HG02642 (cell line): ENCODE measurements around the gene C18orf32.
"Not testable (repeated sequence)": the region's sequence is repeated elsewhere in the genome, so short reads cannot be mapped to it uniquely, and the experiment has no call there.

Source experiments
- ATAC-seq: cut with Tn5 transposase; IDR thresholded peaks from one replicate; pipeline ENCODE4 v1.9.1; 2021; ENCODE audit warnings: mild to moderate bottlenecking; ENCODE audit not compliant: unreplicated experiment, poor library complexity

Gene C18orf32

DNA sequence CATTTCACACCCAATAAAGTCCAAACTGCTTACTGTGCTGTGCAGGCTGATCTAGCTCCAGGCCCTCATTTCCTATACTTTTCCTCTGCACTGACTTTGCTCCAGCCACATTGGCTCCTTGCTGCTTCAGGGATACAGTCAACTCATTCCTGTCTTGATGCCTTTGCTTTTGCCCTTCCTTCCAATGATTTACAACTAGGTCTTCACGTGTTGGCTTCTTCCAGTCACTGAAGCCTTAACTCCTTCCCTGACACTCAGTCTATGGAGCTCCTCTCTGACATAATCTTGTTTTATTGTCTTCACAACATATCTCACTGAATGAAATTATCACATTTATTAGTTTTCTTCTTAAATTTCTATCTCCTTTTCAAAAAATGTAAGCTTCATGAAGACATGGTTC, 16.9 kb upstream of the C18orf32 start:
- no peak for ATAC-seq

DNA sequence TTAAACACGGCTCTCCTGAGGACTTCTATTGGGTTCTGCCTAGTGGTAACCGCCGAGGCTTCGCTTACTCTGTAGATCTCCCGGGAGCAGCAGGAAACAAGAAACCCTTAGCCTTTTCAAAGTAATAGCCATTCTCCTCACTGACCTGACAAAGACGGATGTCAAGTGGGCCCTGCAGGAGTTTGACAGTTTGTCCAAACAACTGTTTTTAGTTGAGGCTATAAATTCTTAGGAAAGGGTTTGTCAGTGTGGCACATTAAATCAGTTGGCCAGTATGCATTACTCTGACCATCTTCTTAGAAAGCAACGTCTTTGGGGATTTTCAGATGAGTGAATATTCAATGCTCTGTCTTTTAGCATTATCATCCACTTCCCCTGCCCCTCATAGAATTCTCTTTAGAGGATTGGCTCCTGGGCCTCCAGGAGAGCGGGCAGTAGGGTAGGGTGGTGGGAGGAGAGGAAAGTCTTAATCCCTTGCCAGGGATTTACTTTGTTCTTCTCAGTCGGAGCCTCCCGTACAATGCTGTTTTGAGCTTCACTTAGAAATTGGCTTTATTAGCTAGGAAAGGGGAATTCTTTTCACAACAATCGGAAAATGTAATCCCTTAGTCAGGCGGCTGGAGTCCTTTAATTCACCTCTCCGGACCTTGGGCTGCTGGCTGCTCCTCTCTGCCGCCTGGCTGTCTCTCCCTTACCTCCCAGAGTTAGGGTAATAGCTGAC, 13.3 kb upstream of the C18orf32 start:
- ATAC-seq = no peak

DNA sequence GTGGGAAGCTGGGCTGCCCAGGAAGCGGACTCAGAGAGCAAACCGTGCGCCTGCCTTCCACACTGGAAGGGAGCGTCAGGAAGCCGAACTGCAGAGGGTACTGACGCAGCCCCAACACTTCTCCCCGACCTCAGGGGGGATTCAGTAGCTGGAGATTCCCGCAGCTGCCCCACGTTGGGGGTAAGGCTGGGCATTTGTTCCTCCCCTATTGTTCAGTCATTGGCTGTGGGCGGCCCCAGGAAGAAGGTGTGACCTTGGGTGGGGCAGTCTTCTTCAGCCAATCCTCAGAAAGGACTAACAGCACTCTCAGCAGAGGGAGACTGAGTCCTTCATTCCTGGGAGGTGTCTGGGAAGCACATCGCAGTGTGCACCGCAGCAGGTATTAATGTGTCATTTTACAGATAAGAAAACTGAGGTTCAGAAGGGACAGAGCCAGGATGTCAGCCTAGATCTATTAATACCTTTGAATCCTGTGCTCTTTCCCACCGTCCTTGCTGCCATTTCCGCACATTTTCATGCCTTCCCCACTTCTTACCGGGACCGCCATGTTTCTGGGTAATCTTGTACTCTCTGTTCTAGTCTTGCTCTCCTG, 12.1 kb upstream of the C18orf32 start:
- ATAC-seq = no peak

DNA sequence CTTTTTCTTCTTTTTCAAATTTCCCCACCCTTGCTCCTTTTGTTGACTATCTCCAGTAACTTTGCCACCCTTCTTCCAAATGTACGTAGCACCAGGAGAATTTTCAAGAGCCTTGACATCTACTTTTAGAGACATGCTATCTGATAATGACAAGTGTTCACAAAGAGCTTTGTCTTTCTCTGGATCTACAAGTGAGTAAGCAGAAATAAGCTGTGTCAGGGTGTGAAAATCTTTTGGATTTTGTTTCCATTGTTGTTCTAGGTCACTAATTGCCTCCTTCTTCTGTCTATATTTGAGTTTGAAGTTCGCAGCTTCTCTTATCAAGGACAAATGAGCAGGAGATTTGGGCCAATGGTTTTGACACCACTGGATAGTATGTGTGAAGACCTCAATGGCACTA, 8.4 kb upstream of the C18orf32 start:
- no peak for ATAC-seq

DNA sequence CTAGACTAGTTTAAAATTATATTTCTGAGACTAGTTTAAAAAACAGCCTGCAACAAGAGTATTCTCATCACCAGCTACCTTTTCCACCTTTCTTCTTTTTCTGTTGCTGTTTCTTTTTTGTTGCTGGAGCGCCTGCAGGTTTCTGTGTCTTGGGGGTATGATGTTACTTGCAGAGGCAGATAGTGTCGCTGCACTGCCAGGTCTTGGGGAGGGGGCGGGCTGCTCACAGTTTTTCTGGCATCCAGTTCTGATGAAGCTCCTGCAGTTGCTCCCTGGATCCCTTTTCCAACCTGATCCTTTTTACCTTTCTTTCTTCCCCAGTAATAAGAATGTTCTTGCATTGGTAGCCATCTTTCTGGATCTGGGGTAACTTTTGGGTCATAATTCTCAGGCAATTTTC, 8.0 kb upstream of the C18orf32 start:
- ATAC-seq = no peak

DNA sequence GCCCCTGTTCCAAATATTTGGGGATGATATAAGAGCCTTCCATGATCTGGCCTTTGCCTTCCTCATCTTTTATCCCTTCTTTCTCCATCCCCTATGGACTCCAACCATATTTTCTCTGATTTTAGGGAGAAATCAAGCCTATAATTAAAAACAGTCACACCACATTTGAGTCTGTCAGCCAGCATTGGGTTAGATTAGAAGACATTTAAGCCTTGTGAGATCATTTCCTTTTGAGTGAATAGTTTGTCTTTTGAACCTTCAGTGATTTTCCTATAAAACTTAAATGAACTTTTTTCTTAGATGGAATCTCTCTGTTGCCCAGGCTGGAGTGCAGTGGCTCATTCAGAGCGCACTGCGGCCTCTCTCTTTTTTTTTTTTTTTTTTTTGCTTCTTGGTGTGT, 7.6 kb upstream of the C18orf32 start:
- ATAC-seq = no peak

DNA sequence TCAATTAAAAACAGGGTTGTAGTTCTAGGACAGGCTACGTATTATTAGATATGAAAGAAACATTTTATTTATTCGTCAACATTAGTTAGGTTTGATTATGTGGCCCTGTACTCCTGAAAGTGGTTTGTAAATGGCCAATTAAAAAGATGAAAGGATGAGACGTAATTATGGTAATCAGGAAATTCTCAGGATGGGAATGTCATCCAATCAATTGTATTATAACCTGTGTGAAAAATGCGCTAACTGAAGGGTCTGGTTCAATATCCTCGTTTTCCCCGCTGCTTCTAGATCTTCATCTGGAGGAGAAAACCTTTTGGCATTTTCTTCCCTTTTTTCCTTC, 5.6 kb upstream of the C18orf32 start:
- no peak for ATAC-seq

DNA sequence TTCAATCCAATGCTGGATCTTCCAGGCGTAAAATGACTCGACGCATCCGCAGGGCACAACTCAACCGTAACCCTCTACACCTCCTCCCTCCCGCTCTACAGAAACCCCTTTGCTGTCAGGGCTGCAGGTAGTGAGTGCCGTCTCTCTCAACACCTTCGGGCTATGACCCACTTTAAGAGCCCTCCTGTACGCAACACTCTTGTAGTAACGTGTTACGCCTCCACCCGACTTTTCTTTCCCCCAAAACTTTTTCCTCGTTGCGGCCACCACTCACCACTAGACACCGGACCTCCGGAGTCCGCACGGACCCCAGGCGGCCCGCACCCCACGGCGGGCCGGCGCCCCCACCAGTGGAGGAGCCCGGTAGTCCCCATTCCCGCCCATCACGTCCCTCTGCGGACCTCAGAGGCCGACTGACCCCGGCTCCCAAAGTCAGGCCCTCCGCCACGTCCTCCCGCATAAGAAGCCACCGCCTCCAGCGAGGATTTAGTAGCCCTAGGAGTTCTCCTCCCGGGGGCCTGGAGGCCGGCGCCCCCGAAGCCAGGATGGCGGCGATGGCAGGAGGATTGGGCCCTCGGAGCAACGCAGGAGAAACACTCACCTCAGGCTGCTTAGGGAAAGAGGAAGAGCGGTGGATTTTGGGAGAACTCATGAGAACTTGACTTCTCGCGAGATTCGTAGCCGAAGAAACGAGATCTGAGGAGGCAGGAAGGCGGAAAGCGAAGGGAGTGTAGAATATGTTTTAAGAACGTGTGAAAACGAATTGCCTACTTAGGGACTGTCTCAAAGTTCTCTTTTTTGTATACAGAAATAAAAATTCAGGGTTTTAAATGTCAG, 5.0 kb upstream of the C18orf32 start, which contains the start of gene RPL17:
Gene RPL17, minus strand, starts transcription at position 609 of the 837 bp plus-strand sequence.
- ATAC-seq = peak; percentile 75

DNA sequence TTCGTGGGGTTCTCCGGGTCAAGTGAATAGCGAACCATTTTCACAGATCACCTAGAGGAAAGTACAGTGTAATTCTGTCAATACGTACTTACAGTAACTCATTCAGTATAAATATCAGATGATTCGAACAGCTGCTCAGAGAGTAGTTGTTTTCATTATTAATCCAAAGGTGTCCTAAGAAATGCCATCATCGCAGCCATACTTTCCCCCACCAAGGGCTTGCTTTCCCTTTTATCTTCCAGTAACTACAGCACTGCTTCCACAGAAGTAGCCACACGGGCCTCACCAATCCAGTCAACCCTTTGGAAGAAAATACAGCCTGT, 4.5 kb upstream of the C18orf32 start:
- no peak for ATAC-seq

DNA sequence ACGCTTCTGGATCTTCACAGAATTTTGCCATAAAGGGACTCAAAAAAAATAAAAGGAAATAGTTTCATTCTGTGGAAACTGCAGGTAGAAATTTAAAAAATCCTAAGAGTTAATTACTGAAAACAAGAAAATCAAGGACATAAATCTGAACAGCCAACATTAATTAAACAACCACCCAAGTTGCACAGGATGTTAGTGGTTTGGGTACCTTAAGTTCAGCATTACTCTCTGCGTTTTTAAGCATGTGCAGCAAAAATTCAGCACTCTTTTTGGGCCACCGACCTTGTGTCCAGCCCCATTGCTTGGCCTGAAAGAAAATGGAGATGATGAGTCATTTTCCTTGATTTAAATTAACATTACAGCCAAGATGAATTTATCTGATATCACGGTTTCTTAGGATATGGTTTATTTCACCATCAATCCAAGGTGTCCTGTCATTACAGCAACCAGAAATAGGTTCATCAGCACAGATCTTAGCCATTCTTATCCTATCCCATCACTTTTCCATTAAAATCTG, 3.3 kb upstream of the C18orf32 start:
- ATAC-seq = no peak

DNA sequence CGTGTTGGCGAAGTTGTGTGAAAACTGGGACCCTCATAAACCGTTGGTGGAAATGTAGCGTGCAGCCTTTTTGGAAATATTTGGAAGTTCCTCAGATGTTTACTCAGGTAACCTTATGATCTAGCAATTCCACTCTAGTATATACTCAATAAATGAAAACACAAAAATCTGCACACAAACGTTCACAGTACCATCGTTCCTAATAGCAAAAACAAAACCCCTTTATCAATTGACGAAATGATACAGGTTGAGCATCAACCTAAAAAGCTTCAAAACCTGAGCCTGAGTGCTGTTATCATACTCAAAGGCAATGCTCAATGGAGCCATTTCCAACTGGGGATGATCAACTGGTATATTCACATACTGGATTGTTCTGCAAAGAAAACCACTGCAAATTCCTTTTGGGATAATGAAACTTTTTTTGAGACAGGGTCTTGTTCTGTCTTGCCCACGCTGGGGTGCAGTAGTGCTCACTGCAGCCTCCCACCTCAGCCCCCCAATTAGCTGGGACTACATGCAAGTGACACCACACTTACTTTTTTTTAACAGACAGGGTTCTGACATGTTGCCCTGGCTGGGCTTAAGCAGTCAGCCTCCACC, 777 bp upstream of the C18orf32 start:
- no peak for ATAC-seq

DNA sequence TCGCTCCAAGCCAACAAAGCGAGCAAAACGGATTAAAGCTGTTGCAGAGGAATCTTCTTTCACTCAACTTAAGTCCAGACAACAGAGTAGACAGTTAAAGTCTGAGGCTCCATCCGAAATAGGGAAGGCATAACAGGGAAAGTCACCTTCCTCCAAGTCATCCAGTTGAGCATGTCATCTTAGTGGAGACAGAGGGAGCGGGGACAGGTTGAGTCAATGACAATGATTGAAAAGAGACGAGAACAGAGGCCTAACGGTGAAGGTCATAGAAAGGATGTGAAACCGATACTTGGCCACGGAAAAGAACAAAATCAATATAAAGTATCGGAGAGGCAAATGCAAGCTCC, 455 bp downstream of the C18orf32 start:
- ATAC-seq = no peak

DNA sequence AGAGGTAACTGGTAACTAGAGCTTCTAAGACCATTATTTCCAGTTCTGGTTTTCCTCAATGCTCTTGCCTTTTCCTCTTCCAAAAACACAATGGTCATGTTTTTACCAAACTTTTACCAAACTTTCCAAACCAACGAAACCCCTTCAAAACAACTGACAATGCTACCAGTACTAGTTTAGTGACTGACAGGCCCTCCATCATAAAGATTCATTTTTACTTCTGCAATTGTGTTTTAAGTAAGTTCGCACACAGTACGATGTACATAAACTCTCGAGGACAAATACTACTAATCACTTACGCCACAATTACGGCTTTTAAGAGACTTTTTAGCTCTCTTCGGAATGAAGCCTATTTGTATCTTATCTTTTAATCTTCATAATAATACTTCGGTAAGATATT, 900 bp downstream of the C18orf32 start:
- ATAC-seq = no peak

DNA sequence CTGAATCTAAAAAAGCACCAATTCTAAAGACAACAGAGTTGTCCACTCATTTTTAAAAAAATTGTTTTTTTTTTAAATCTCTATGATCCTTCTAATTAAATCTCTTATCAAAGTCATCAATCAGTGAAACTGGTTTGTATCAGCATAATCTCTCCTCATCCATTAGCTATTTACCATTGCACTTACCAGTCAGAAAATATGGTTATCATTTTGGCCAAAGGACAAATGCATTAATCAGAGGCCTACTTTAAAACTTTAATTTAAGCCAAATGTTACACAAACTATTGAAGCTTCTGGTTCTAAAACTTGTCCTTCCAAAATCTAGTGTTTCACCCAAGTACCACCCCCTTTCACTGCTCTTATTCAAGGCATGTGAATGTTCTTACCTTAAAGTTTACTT, 3.8 kb downstream of the C18orf32 start:
- ATAC-seq = no peak

DNA sequence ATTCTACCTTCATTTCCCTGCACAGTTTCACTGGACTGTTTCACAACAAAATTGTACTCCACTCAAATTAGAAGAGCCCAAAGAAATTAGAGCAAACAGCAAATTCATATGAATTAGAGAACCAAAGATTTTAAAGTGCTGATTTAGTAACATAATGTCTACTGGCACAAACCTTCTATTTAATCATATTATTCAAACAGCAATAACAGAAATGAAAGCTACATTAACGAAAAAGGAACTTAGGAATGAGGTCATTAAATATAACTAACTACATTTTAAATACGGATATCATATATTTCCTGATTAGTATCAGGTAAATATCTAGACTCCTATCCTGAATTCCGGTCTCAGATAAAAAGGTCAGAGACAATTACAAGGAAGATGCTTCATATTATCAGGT, 5.1 kb downstream of the C18orf32 start:
- no peak for ATAC-seq

DNA sequence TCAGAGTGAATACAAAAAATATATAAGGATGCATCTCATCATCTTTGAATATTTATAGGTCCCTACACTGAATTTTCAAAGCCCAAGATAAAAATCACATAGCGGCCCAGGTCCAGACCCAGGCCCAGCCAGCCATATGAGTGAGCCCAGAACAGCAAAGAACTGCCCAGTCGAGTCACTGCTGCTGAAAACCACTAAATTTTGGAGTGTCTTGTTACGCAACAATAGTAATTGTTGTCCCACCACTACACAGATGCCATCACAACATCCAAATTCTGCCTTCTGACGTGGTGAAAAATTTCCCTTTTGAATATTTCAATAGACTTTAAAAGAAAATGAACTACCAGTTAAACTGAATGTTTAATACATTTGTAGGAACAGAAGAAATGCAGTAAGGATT, 5.7 kb downstream of the C18orf32 start:
- no peak for ATAC-seq

DNA sequence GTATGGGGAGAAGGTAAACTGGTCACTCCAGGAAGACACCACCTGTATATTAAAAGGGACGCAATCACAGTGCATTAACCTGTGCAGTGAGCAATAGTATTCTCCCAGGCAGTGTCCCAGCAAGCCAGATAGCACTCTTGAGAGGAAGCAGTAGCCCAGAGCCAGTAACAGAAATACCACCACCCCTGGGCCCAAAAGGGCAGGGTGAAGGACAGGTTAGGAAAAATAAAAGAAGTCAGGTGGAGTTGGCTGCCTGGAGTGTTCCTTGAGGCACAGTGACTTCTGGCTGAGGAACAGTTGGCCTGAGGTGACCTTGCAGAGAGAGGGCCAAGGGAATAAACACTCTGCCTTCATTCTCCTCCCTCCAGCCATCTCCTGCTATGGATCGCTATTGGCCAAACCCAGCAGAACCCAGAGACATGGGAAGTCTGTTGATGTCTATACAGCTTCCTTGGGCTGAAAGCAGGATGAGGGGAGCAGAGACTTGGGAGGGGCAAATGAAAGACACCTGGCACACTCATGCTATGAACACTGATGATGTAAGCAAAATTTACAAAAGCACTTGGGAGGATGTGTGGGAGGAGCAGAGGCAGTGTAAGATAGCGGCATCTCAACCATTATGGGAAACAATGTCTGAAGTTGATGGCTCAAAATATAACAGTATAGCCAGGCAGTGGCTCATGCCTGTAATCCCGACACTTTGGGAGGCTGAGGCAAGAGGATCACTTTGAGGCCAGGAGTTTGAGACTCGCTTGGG, 7.5 kb downstream of the C18orf32 start:
- no peak for ATAC-seq

DNA sequence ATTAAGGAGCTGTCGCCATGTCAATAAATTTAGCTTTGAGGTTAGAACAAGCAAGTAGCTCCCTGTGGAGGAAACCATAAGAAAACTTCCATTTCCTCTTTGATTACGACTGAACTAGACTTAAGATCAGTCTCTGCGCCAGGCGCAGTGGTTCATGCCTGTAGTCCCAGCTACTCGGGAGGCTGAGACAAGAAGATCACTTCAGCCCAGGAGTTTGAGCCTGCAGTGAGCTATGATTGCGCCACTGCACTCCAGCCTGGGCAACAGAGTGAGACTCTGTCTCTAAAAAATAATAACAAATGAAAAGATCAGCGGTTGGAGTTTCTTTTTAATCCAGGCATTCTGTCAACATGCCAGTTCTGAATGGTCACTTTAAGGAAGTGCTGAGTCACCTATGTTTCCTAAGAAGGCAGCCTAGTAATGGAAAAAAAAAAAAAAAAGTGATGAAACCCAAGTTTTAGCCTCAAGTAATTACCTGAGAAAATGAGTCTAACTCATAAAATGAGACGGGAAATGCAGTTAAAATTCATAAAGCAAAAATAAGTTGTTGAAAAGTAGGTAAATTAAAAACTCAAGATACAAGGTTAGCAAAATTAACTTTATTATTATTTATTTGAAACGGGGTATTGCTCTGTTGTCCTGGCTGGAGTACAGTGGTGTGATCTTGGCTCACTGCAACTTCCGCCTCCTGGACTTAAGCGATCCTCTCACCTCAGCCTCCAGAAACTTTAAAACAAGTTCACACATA, 10.2 kb downstream of the C18orf32 start:
- peak; percentile 64 for ATAC-seq

DNA sequence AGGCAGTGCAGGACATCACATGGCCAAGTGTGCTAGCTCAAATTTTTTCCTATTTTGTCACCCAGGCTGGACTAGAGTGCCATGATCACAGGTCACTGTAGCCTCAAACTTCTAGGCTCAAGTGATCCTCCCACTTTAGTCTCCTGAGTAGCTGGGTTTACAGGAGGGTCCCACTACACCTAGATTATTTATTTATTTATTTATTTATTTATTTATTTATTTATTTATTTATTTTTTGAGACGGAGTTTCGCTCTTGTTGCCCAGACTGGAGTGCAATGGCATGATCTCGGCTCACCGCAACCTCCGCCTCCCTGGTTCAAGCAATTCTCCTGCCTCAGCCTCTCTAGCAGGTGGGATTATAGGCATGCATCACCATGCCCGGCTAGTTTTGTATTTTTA, 12.1 kb downstream of the C18orf32 start:
- ATAC-seq = not testable (repeated sequence)

DNA sequence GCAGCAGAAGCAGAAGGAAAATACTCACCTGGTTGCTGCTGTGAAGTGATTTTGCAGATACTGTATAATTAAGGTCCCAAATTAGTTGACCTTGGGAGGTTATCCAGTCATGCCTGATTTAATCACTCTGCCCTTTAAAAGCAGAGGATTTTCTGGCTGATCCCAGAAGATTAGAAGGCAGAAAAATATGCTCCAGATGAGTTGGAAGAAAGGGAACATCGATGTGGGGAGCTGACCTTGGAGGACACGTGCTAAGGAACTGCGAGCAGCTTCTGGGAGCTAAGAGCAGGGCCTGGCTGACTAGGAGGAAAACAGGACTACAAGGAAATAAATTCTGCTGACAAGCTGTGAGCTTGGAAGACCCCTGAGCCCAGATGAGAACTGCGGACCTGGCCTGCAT, 13.3 kb downstream of the C18orf32 start:
- ATAC-seq = no peak
